K562 (cell line): ENCODE results near the gene CLEC4C. TPM values are rescaled to one million over a fixed set of nuclear protein-coding genes. Genes with fewer than 3 reads are reported as not detected.

Experiments used
- ATAC-seq: fragments of 200-7000 bp; cut with Tn5 transposase; 3 replicates; pipeline ENCODE4 v1.9.1; 2020; ENCODE audit warnings: moderate library complexity
- BruUV-seq: library from RNA; stranded (reverse); fragments of 400-500 nt; replicated peaks from 2 replicates; lab custom pipeline; 2021; lab: Mats Ljungman, UMichigan
- CTCF ChIA-PET: fragments of 300-600 bp; formaldehyde crosslinking; extraction: SDS; loops from one replicate; lab custom pipeline; 2021; ENCODE audit warnings: low intra/inter-chr PET ratio; lab: Yijun Ruan, JAX
- POLR2A ChIA-PET: fragments of 300-600, 350-650 bp; sonication (Branson Sonifier 250); formaldehyde crosslinking; extraction: SDS; loops from one replicate; lab custom pipeline; 2021; ENCODE audit warnings: antibody characterized with exemption, inconsistent platforms; lab: Yijun Ruan, JAX
- DNase-seq, 4 experiments: peaks; one replicate each; pipeline versions ENCODE4 v3.0.0 to v3.0.0-alpha.2; 2011 to 2018; ENCODE audit warnings: low spot score in 3 of 4, mixed read lengths in 3 of 4; ENCODE audit errors: extremely low read depth in 1 of 4
- FAIRE-seq: peaks from 2 replicates; lab custom pipeline; 2011; peaks lifted over from hg19 to GRCh38; lab: Jason Lieb, UNC
- H2AFZ ChIP-seq: 2 replicates; pipeline ENCODE4 v1.6.0; 2011; ENCODE audit warnings: low read depth, low read length, control low read depth, inconsistent platforms
- H3K27ac ChIP-seq: fragments of 200-600 bp; 3 replicates; pipeline ENCODE4 v1.8.0; 2011; ENCODE audit warnings: low read depth, mild to moderate bottlenecking, control low read depth, inconsistent platforms, low read length, moderate library complexity, mixed read lengths; ENCODE audit errors: extremely low read depth
- H3K27me3 ChIP-seq, 2 experiments: fragments of 300-600 bp in 1 of 2; 2 replicates in 1 of 2; 3 replicates in 1 of 2; pipeline versions ENCODE4 v1.6.0 to v1.8.0; 2011; ENCODE audit warnings: inconsistent platforms in 2 of 2, low read length in 2 of 2, mild to moderate bottlenecking in 1 of 2, mixed read lengths in 1 of 2, moderate library complexity in 1 of 2; ENCODE audit not compliant: control insufficient read depth in 2 of 2, insufficient read depth in 2 of 2
- H3K36me3 ChIP-seq: fragments of 300-600 bp; 3 replicates; pipeline ENCODE4 v1.8.0; 2011; ENCODE audit warnings: mild to moderate bottlenecking, low read length, inconsistent platforms; ENCODE audit not compliant: control insufficient read depth, insufficient read depth
- H3K4me1 ChIP-seq, 2 experiments: fragments of 200-600 bp in 1 of 2; replicated peaks in 1 of 2; 2 replicates in 1 of 2; 3 replicates in 1 of 2; pipeline versions ENCODE4 v1.5.1 to v1.8.0; 2011; ENCODE audit warnings: inconsistent platforms in 2 of 2, low read length in 2 of 2, mild to moderate bottlenecking in 1 of 2, mixed read lengths in 1 of 2, moderate library complexity in 1 of 2; ENCODE audit not compliant: control insufficient read depth in 2 of 2, insufficient read depth in 2 of 2
- H3K4me2 ChIP-seq: 2 replicates; pipeline ENCODE4 v1.6.1; 2011; ENCODE audit warnings: low read length, control low read depth, inconsistent platforms, mixed read lengths; ENCODE audit not compliant: insufficient read depth
- H3K4me3 ChIP-seq: fragments of 200-600 bp; sonication (generic), shearing (Covaris generic); 2 replicates; pipeline ENCODE4 v1.5.1; 2016; ENCODE audit warnings: control low read depth, inconsistent platforms
- H3K79me2 ChIP-seq: fragments of 200-600 bp; 3 replicates; pipeline ENCODE4 v1.8.0; 2011; ENCODE audit warnings: low read length, inconsistent platforms; ENCODE audit not compliant: control insufficient read depth, insufficient read depth
- H3K9ac ChIP-seq, 2 experiments: 2 replicates each; pipeline versions ENCODE4 v1.6.0 to v1.6.1; 2011; ENCODE audit warnings: low read depth in 2 of 2, low read length in 2 of 2, control low read depth in 1 of 2, inconsistent platforms in 1 of 2, mild to moderate bottlenecking in 1 of 2, mixed read lengths in 1 of 2; ENCODE audit not compliant: insufficient read depth in 1 of 2
- H3K9me1 ChIP-seq: one replicate; pipeline ENCODE4 v1.6.0; 2011; ENCODE audit warnings: inconsistent platforms, mild to moderate bottlenecking, low read length, moderate library complexity; ENCODE audit not compliant: control insufficient read depth, insufficient read depth
- H3K9me3 ChIP-seq: replicated peaks from 2 replicates; pipeline ENCODE4 v1.5.1; 2011; ENCODE audit warnings: low read depth, low read length, inconsistent platforms; ENCODE audit not compliant: control insufficient read depth, insufficient read depth
- H4K20me1 ChIP-seq: replicated peaks from 2 replicates; pipeline ENCODE4 v1.6.1; 2011; ENCODE audit warnings: low read length, inconsistent platforms, mixed read lengths; ENCODE audit not compliant: control insufficient read depth, insufficient read depth
- CUX1 ChIP-seq: fragments of 200-800 bp; sonication (Bioruptor generic); IDR thresholded peaks from 2 replicates; pipeline ENCODE4 v1.6.1; 2016; ENCODE audit warnings: missing genetic modification characterization, missing compliant biosample characterization
- DACH1 ChIP-seq: fragments of 450-650 bp; IDR thresholded peaks from 2 replicates; pipeline ENCODE4 v1.6.1; 2018; ENCODE audit not compliant: partially characterized antibody
- HMG20A ChIP-seq: fragments of 450-650 bp; formaldehyde crosslinking; conservative IDR thresholded peaks from 2 replicates; pipeline ENCODE4 v1.4.0; 2020; ENCODE audit warnings: mild to moderate bottlenecking, mixed read lengths
- WGBS: fragments of 100-300 bp; shearing (Covaris generic); methylation state at CpG from one replicate; pipeline ENCODE4 v1.1.6; 2016; ENCODE audit warnings: low coverage, mixed read lengths; ENCODE audit not compliant: insufficient coverage; ENCODE audit errors: missing lambda C conversion rate; 5-methylcytosine and 5-hydroxymethylcytosine counted together
- in situ Hi-C: fragments of 300-500 bp; cut with MboI; formaldehyde crosslinking; loops from 4 replicates; pipeline ENCODE4 v1.15.0; 2018; ENCODE audit warnings: inconsistent platforms, mixed read lengths
- intact Hi-C: fragments of 100-400 bp; cut with micrococcal nuclease; formaldehyde crosslinking; loops from 2 replicates; pipeline ENCODE4 v1.14.2; 2022
- polyA plus RNA-seq, 8 experiments: library from polyadenylated mRNA; depleted of rRNA in 4 of 8; stranded (reverse) in 5 of 8; unstranded in 3 of 8; fragments of >200 nt; fragmentation: Nextera tagmentation in 2 of 8; fragmentation: Illumina TruSeq in 1 of 8; extraction: Ambion mirVana in 2 of 8; extraction: Trizol in 1 of 8; gene quantifications; 2 replicates each; pipeline versions ENCODE4 v1.2.1 to v1.2.3, GENCODE V29; 2011 to 2014; ENCODE audit warnings: inconsistent platforms in 1 of 8, missing spikeins in 1 of 8
- total RNA-seq, 7 experiments: library from RNA; depleted of rRNA in 6 of 7; stranded (reverse); fragments of >200 nt in 6 of 7; fragmentation: Illumina TruSeq in 2 of 7; extraction: Trizol in 2 of 7; gene quantifications; 2 replicates each; pipeline versions ENCODE4 v1.2.1 to v1.2.3, GENCODE V29; 2011 to 2021; ENCODE audit warnings: low replicate concordance in 1 of 7

The CLEC4C gene
- total and polyA plus RNA-seq, 9 of the 15 experiments (the other 6 are each of a cell fraction or from before 2014, with no cell fraction given): not detected

GRCh38 chr12:7781274-7781673 lies 34.1 kb upstream of the CLEC4C start:
- peak; percentile 76 for TF ChIP-seq DACH1
- TF ChIP-seq CUX1: peak; percentile 96
- TF ChIP-seq HMG20A (CRISPR knock-in tag): no peak
- Histone ChIP-seq H3K79me2 (no peaks in the 10 kb centered on the region), H3K36me3 (no peaks in the 10 kb centered on the region), H3K27me3 (peaks cover 0 to 6% of the 10 kb centered on the region in 2 experiments; a peak in 1 of 5 replicates), H4K20me1 (no peaks in the 10 kb centered on the region), H3K9me1 (no peaks in the 10 kb centered on the region), H3K4me2 (no peak overlapping the region), H2AFZ (no peak overlapping the region), H3K9me3 (no peaks in the 10 kb centered on the region), H3K4me1 (no peaks in the 10 kb centered on the region), H3K4me3 (no peak overlapping the region), H3K27ac (no peak overlapping the region), H3K9ac (no peak overlapping the region)
- ChIA-PET POLR2A (no interaction called here), CTCF (no interaction called here)
- no peak for ATAC-seq
- DNase-seq: no peak
- intact Hi-C loops (no loop called here), in situ Hi-C loops (no loop called here)
- no peak for FAIRE-seq
- WGBS: 7% methylated on average over 2 of the region's 3 CpGs
- no TSS peak for BruUV-seq
